ENCODE results near the gene CACNA1C.
"Not testable (repeated sequence)": the region's sequence is repeated elsewhere in the genome, so short reads cannot be mapped to it uniquely, and the experiment has no call there.

The CACNA1C gene

GRCh38 chr12:2668816-2669215 lies 616.0 kb downstream of the CACNA1C start:
- DNase-seq (ENCODE audit: low read depth in 2 of 2) = no peak

- no peak for DNase-seq (ENCODE audit: low read depth in 2 of 2)
Observed at GRCh38 chr12:2669560-2669959, 616.8 kb downstream of the CACNA1C start.

- DNase-seq (ENCODE audit: low read depth in 2 of 2) = no peak
Observed at GRCh38 chr12:2672863-2673262, 620.1 kb downstream of the CACNA1C start.

- no peak for DNase-seq (ENCODE audit: low read depth in 2 of 2)
Observed at GRCh38 chr12:2673966-2674810, 621.4 kb downstream of the CACNA1C start.

- no peak for DNase-seq (ENCODE audit: low read depth in 2 of 2)
Observed at GRCh38 chr12:2675776-2676175, 623.0 kb downstream of the CACNA1C start.

GRCh38 chr12:2677142-2677880 lies 624.5 kb downstream of the CACNA1C start:
- DNase-seq (ENCODE audit: low read depth in 2 of 2) = no peak

GRCh38 chr12:2678426-2678825 lies 625.6 kb downstream of the CACNA1C start:
- no peak for DNase-seq (ENCODE audit: low read depth in 2 of 2)

- DNase-seq (ENCODE audit: low read depth in 2 of 2) = no peak
Observed at GRCh38 chr12:2679068-2679815, 626.5 kb downstream of the CACNA1C start.

- DNase-seq (ENCODE audit: low read depth in 2 of 2) = no peak
Observed at GRCh38 chr12:2679816-2680675, 627.3 kb downstream of the CACNA1C start.

- DNase-seq (ENCODE audit: low read depth in 2 of 2) = no peak
Observed at GRCh38 chr12:2680676-2681039, 627.9 kb downstream of the CACNA1C start.

- no peak for DNase-seq (ENCODE audit: low read depth in 2 of 2)
Observed at GRCh38 chr12:2681450-2682205, 628.8 kb downstream of the CACNA1C start.

GRCh38 chr12:2682296-2683251 lies 629.8 kb downstream of the CACNA1C start:
- DNase-seq (ENCODE audit: low read depth in 2 of 2) = peak in 1 of 2 experiments; percentile 17

GRCh38 chr12:2683283-2684025 lies 630.7 kb downstream of the CACNA1C start:
- DNase-seq (ENCODE audit: low read depth in 2 of 2) = no peak

- not testable (repeated sequence) for DNase-seq (ENCODE audit: low read depth in 2 of 2)
Observed at GRCh38 chr12:2684026-2684325, 631.2 kb downstream of the CACNA1C start.

- not testable (repeated sequence) for DNase-seq (ENCODE audit: low read depth in 2 of 2)
Observed at GRCh38 chr12:2685620-2686279, 633.0 kb downstream of the CACNA1C start.

GRCh38 chr12:2686280-2686646 lies 633.5 kb downstream of the CACNA1C start:
- no peak for DNase-seq (ENCODE audit: low read depth in 2 of 2)

- no peak for DNase-seq (ENCODE audit: low read depth in 2 of 2)
Observed at GRCh38 chr12:2687058-2687457, 634.3 kb downstream of the CACNA1C start.

GRCh38 chr12:2687726-2688125 lies 634.9 kb downstream of the CACNA1C start:
- no peak for DNase-seq (ENCODE audit: low read depth in 2 of 2)
